Osteoblast (primary cell): ENCODE measurements around the gene SCART1. TPM values are rescaled to one million over a fixed set of nuclear protein-coding genes. Genes with fewer than 3 reads are reported as not detected.
"Not testable (repeated sequence)": the region's sequence is repeated elsewhere in the genome, so short reads cannot be mapped to it uniquely, and the experiment has no call there.

Source experiments
- DNase-seq: peaks from one replicate; pipeline ENCODE4 v3.0.0; 2011; ENCODE audit warnings: low spot score, mixed read lengths; ENCODE audit not compliant: insufficient read length; ENCODE audit errors: missing footprints
- H2AFZ ChIP-seq: 2 replicates; pipeline ENCODE4 v1.6.0; 2011; ENCODE audit warnings: mild to moderate bottlenecking, low read length
- H3K27ac ChIP-seq: 2 replicates; pipeline ENCODE4 v1.5.1; 2011; ENCODE audit warnings: mild to moderate bottlenecking, low read depth, low read length, moderate library complexity
- H3K27me3 ChIP-seq: 2 replicates; pipeline ENCODE4 v1.6.0; 2012; ENCODE audit warnings: mild to moderate bottlenecking, control low read depth, inconsistent platforms, low read length, moderate library complexity; ENCODE audit not compliant: insufficient read depth
- H3K36me3 ChIP-seq: 2 replicates; pipeline ENCODE4 v1.5.1; 2011; ENCODE audit warnings: mild to moderate bottlenecking, low read length, control low read depth, moderate library complexity; ENCODE audit not compliant: insufficient read depth
- H3K4me1 ChIP-seq: 2 replicates; pipeline ENCODE4 v1.5.1; 2011; ENCODE audit warnings: mild to moderate bottlenecking, low read length, control low read depth, moderate library complexity; ENCODE audit not compliant: insufficient read depth
- H3K4me2 ChIP-seq: 2 replicates; pipeline ENCODE4 v1.6.0; 2011; ENCODE audit warnings: mild to moderate bottlenecking, low read length; ENCODE audit not compliant: insufficient read depth
- H3K4me3 ChIP-seq: fragments of 200-600 bp; sonication (generic); 3 replicates; pipeline ENCODE4 v1.5.1; 2012; ENCODE audit warnings: mild to moderate bottlenecking, low read length, inconsistent platforms; ENCODE audit not compliant: insufficient read depth
- H3K79me2 ChIP-seq: 2 replicates; pipeline ENCODE4 v1.6.0; 2012; ENCODE audit warnings: mild to moderate bottlenecking, low read length, control low read depth, inconsistent platforms; ENCODE audit not compliant: insufficient read depth
- H3K9me3 ChIP-seq: 2 replicates; pipeline ENCODE4 v1.5.1; 2011; ENCODE audit warnings: low read depth, low read length, control low read depth
- H4K20me1 ChIP-seq: 2 replicates; pipeline ENCODE4 v1.6.0; 2012; ENCODE audit warnings: mild to moderate bottlenecking, low read length, control low read depth; ENCODE audit not compliant: insufficient read depth
- total RNA-seq: library from RNA; depleted of rRNA; stranded (reverse); fragments of >200 nt; gene quantifications from 2 replicates; pipeline ENCODE4 v1.2.3, GENCODE V29; 2012
- TF ChIP-seq, protein P1 (sequence below): IDR thresholded peaks from 2 replicates; pipeline ENCODE4 v1.5.1; 2011; ENCODE audit warnings: mild to moderate bottlenecking, low read depth, low read length, moderate library complexity; ENCODE audit errors: extremely low read depth

Gene SCART1
- total RNA-seq, 1 donor = 5.1 TPM

DNA sequence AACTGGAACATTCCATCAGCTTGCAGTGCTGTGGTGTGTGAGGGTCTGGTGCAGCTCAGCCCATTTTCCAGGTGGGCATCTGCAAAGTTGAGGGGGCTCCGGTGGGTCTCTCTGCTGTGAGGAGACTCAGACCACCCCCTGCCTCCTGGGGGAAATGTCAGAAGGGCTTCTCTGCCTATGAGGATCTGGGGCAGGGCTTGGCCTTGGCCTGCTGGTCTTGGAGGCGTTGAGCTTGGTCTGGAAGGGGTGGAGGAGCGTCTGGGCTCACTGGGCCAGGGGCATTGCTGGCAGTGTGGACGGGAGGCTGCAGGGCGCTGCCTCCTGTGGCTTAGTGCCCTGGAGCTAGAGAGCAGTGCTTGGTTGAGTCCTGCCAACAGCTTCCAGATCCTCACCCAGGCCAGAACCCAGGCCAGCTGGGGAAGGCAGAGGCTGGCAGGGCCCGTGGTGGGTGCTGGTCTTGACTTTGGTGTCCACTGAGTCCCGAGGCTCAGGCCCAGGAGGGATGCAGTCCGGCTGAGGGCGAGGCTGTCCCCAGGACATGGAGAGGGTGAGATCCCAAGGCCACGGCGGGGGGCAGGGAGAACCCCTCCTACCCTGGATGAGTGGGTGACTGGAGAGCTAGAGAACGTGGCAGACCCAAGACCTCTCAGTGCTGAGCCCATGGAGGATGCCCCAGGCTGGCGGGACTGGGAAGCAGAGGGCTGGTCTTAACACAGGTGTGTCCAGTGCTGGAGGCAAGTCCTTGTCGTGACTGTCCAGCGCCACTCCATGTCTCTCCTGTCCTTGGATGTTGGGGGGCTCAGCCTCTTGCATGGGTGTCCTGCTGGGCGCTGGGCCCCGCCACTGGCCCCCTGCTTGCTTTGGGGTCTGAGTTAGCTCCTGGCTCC lies 32.2 kb upstream of the SCART1 start:
- TF ChIP-seq, protein P1, sequence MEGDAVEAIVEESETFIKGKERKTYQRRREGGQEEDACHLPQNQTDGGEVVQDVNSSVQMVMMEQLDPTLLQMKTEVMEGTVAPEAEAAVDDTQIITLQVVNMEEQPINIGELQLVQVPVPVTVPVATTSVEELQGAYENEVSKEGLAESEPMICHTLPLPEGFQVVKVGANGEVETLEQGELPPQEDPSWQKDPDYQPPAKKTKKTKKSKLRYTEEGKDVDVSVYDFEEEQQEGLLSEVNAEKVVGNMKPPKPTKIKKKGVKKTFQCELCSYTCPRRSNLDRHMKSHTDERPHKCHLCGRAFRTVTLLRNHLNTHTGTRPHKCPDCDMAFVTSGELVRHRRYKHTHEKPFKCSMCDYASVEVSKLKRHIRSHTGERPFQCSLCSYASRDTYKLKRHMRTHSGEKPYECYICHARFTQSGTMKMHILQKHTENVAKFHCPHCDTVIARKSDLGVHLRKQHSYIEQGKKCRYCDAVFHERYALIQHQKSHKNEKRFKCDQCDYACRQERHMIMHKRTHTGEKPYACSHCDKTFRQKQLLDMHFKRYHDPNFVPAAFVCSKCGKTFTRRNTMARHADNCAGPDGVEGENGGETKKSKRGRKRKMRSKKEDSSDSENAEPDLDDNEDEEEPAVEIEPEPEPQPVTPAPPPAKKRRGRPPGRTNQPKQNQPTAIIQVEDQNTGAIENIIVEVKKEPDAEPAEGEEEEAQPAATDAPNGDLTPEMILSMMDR = no peak
- peaks cover 23% of the 10 kb centered on the region for H4K20me1 ChIP-seq

DNA sequence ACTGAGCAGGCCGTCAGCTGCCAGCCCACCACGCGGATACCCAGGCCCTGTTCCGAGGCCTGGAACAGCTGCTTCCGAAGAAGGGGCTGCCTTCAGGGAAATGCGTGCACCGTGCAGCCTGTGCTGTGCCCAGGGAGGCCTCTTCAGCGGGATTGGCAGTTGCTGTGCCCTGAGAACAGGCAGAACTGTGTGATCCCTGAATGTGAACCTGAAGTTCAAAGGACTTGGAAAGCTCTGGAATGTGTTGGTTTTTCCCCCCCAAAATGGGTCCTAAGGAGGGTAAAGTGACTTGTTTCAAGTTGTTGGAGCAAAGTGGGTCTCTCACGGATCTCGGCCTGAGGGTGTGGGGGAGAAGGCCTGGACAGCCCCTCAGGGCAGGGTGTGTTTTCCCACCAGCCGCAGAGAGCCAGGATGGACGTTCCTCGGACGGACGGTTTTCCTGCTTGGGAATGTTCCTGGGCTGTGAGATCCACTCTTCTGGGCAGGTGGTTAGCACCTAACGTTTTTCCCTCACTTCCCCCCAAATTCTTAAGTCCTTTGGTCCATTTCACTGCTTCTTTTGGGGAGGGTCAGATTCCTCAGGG lies 31.4 kb upstream of the SCART1 start:
- Histone ChIP-seq H3K4me3 (no peak overlapping the region), H3K79me2 (no peaks in the 10 kb centered on the region), H3K27ac (no peak overlapping the region), H3K4me2 (no peak overlapping the region), H2AFZ (no peak overlapping the region), H3K27me3 (peaks cover 11% of the 10 kb centered on the region), H3K36me3 (peaks cover 8% of the 10 kb centered on the region), H4K20me1 (peaks cover 23% of the 10 kb centered on the region), H3K9me3 (no peaks in the 10 kb centered on the region), H3K4me1 (no peaks in the 10 kb centered on the region)
- TF ChIP-seq, protein P1 = no peak
- peak; percentile 88 for DNase-seq

More for the DNA sequence above, 32.2 kb upstream of the SCART1 start:
- no peak overlapping the region for H3K4me3 ChIP-seq
- no peak overlapping the region for H3K27ac ChIP-seq
- no peak overlapping the region for H3K4me2 ChIP-seq
- no peaks in the 10 kb centered on the region for H3K4me1 ChIP-seq
- H2AFZ ChIP-seq = no peak overlapping the region
- H3K79me2 ChIP-seq = no peaks in the 10 kb centered on the region
- peak; percentile 88 for DNase-seq
- peaks cover 8% of the 10 kb centered on the region for H3K36me3 ChIP-seq
- H3K9me3 ChIP-seq = no peaks in the 10 kb centered on the region
- H3K27me3 ChIP-seq = peaks cover 11% of the 10 kb centered on the region

DNA sequence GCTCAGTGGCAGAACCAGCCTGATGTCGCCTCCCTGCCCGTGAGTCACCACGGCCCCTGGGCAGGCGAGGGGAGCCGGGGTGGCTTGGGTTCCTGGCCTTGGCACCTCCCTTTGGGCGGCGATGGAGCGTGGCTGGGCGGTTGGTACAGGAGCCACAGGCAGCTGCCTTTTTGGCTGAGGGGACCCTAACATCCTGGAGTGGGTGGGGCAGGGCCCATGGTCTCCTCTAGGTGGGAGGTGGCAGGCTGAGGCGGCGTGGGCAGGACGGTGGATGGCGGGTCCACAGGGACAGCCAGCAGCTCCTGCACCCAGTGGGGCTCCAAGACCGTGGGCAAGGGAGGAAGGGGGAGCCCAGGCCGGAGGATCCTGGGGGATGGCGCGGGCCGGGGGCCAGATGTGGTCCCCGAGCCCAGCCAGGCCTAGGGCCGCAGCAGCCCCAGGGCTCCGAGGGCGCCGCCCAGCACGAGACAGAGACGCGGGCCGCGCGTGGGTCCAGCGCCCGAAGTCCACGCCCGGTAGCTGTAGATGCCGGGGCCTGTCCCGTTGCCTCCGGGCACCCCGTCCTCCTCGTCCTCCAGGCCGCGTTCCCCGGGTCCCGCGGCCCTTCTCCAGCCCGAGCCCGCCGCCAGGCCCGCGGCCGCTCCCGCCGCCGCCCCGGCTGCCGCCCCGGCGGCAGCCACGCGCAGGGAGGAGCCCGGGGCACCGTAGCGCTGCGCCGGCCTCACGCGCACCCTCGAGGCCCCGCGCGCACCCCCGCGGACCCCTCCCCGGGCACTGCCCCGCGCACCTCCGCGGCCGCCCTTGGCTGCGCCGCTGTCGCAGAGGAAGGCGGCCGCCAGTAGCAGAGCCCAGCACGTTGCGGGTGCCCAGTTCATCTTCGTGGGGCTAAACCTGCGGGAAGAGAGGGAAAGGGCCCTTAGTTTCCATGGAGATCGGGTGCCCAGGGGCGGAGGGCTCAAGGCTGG lies 30.7 kb upstream of the SCART1 start:
- H3K4me2 ChIP-seq = no peak overlapping the region
- peaks cover 8% of the 10 kb centered on the region for H3K36me3 ChIP-seq
- H3K27ac ChIP-seq = no peak overlapping the region
- H3K79me2 ChIP-seq = no peaks in the 10 kb centered on the region
- H4K20me1 ChIP-seq = peaks cover 23% of the 10 kb centered on the region
- DNase-seq = peak; percentile 95
- H3K4me1 ChIP-seq = no peaks in the 10 kb centered on the region
- TF ChIP-seq, protein P1 = no peak
- no peak overlapping the region for H2AFZ ChIP-seq
- H3K9me3 ChIP-seq = no peaks in the 10 kb centered on the region
- H3K4me3 ChIP-seq = no peak overlapping the region
- H3K27me3 ChIP-seq = peaks cover 11% of the 10 kb centered on the region

DNA sequence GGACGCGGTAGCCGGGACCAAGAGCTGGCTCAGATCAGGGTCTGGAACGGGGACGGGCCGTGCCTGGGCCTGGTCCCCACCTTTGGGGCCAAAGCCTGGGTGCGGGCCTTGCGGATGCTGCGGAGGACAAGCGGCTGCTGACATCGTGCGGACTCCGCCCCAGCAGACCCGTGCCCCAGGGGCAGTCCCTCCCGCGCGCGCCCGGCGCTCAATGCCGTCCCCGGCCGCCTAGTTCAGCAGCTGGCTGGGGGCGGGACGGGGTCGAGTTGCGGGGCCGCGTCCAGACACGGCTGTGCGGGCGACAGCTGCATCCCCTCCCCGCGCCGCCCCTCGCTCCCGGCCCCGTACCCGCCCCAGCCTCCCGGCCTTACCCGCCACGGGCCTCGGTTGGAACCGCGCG lies 29.6 kb upstream of the SCART1 start:
- H3K4me3 ChIP-seq, H3K36me3 ChIP-seq, H2AFZ ChIP-seq, H3K4me1 ChIP-seq, H3K9me3 ChIP-seq, H3K79me2 ChIP-seq, H3K4me2 ChIP-seq, DNase-seq, H3K27ac ChIP-seq: not testable (repeated sequence)
- Histone ChIP-seq H4K20me1 (peaks cover 23% of the 10 kb centered on the region), H3K27me3 (peaks cover 11% of the 10 kb centered on the region)

DNA sequence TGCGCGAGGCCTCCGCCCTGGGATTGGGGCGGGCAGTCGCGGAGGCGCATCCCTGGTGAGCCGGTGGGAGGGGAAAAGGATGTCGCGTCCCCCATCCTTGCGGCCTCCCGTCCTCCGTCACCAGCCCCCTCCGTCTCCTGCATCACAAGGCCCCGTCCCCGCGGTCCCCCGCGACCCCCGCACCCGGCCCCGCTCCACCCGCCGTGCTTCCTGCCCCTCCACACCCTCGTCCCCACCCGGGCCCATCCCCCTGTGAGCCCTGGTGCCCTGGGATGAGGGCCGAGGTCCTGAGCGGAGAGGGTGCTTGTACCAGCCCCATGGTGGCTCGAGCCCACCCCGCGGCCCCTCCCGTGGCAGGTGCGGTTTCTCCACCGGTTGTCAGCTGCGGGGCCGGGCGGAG lies 29.1 kb upstream of the SCART1 start, which contains the start of gene SPRN:
Gene SPRN (minus strand): TSS at position 25 of the 400 bp plus-strand sequence. CDS start 944 bp downstream, outside the sequence.
- H3K36me3 ChIP-seq, H3K4me3 ChIP-seq, DNase-seq, H3K27ac ChIP-seq, H3K4me2 ChIP-seq, H3K4me1 ChIP-seq, H3K9me3 ChIP-seq, H3K79me2 ChIP-seq, H2AFZ ChIP-seq: not testable (repeated sequence)
- H4K20me1 ChIP-seq = peaks cover 23% of the 10 kb centered on the region
- peaks cover 11% of the 10 kb centered on the region for H3K27me3 ChIP-seq

DNA sequence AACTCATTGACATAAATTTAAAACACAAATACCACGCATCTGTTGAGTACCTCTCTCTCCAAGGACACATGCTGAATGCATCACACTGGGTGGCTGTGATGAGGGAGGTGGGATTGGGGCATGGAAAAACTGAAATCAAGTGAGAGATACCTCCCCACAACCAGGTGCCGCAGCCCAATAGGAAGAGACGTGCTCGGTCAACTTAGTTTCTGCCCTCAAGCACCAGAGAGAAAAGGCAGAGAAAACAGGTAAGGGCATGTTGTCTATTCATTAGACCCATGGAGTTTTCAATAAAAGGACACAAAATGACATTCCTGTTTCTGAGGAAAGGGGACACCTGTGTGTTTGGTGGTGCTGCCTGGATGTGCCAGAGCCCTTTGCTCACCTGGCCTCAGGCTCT lies 24.2 kb upstream of the SCART1 start:
- not testable (repeated sequence) for DNase-seq, H3K36me3 ChIP-seq, H3K4me1 ChIP-seq, H3K27ac ChIP-seq, H3K27me3 ChIP-seq, H3K79me2 ChIP-seq, H3K9me3 ChIP-seq, H4K20me1 ChIP-seq, H3K4me3 ChIP-seq, H3K4me2 ChIP-seq, H2AFZ ChIP-seq
